ENCODE results near the gene KCNAB2.

GRCh38 chr1:6046279-6046678, 591 bp downstream of the KCNAB2 start:
- TF ChIP-seq CTCF (IDR thresholded peaks at IDR 0.05) (no peak), POLR2A (IDR thresholded peaks at IDR 0.05) (no peak)

Measured in prostate gland (tissue), 2 donors.